ENCODE results near the gene STK17B.

GRCh38 chr2:196119926-196120325, 51.5 kb downstream of the STK17B start:
- TF ChIP-seq CREM (IDR thresholded peaks at IDR 0.05) (no peak), CREM (CRISPR knock-in tag; IDR thresholded peaks at IDR 0.05) (no peak), CTCF (CRISPR knock-in tag; IDR thresholded peaks at IDR 0.05) (no peak), RXRA (CRISPR knock-in tag; IDR thresholded peaks at IDR 0.05) (no peak), ZNF703 (CRISPR knock-in tag; IDR thresholded peaks at IDR 0.05; ENCODE audit: borderline replicate concordance) (no peak), POLR2A (IDR thresholded peaks at IDR 0.05; ENCODE audit: insufficient read depth in 1 of 2, low read depth in 2 of 2, low read length in 2 of 2) (no peak), RERE (CRISPR knock-in tag; IDR thresholded peaks at IDR 0.05; ENCODE audit: low read depth) (no peak), MEIS1 (CRISPR knock-in tag; IDR thresholded peaks at IDR 0.05; ENCODE audit: borderline replicate concordance) (no peak), U2AF1 (optimal IDR thresholded peaks at IDR 0.05; ENCODE audit: low read depth, low read length) (no peak)
- TF ChIP-seq, protein P1, sequence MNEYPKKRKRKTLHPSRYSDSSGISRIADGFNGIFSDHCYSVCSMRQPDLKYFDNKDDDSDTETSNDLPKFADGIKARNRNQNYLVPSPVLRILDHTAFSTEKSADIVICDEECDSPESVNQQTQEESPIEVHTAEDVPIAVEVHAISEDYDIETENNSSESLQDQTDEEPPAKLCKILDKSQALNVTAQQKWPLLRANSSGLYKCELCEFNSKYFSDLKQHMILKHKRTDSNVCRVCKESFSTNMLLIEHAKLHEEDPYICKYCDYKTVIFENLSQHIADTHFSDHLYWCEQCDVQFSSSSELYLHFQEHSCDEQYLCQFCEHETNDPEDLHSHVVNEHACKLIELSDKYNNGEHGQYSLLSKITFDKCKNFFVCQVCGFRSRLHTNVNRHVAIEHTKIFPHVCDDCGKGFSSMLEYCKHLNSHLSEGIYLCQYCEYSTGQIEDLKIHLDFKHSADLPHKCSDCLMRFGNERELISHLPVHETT (CRISPR knock-in tag; conservative IDR thresholded peaks at IDR 0.05) = no peak
- TF ChIP-seq, protein P2, sequence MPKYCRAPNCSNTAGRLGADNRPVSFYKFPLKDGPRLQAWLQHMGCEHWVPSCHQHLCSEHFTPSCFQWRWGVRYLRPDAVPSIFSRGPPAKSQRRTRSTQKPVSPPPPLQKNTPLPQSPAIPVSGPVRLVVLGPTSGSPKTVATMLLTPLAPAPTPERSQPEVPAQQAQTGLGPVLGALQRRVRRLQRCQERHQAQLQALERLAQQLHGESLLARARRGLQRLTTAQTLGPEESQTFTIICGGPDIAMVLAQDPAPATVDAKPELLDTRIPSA (CRISPR knock-in tag; IDR thresholded peaks at IDR 0.05; ENCODE audit: borderline replicate concordance) = no peak
- TF ChIP-seq, protein P3, sequence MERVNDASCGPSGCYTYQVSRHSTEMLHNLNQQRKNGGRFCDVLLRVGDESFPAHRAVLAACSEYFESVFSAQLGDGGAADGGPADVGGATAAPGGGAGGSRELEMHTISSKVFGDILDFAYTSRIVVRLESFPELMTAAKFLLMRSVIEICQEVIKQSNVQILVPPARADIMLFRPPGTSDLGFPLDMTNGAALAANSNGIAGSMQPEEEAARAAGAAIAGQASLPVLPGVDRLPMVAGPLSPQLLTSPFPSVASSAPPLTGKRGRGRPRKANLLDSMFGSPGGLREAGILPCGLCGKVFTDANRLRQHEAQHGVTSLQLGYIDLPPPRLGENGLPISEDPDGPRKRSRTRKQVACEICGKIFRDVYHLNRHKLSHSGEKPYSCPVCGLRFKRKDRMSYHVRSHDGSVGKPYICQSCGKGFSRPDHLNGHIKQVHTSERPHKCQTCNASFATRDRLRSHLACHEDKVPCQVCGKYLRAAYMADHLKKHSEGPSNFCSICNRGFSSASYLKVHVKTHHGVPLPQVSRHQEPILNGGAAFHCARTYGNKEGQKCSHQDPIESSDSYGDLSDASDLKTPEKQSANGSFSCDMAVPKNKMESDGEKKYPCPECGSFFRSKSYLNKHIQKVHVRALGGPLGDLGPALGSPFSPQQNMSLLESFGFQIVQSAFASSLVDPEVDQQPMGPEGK (CRISPR knock-in tag; IDR thresholded peaks at IDR 0.05) = no peak

All from HepG2 (cell line).